ENCODE measurements around the gene RNF111.

- TF ChIP-seq CTCF (IDR thresholded peaks at IDR 0.05) (no peak), POLR2A (IDR thresholded peaks at IDR 0.05) (no peak), EP300 (IDR thresholded peaks at IDR 0.05) (no peak), POLR2AphosphoS5 (IDR thresholded peaks at IDR 0.05) (no peak)
Observed at GRCh38 chr15:58987036-58987435, 427 bp upstream of the RNF111 start.
